NOMO-1 treated with DMSO at 0.1 percent for 48 hours (cell line): Measurements from ENCODE around the gene SLC18B1.
A peak's percentile ranks its signal among the peaks of the same experiment; 100 is the strongest.

ENCODE experiments used
- DNase-seq: peaks from one replicate; lab custom pipeline; 2025; ENCODE audit not compliant: unreplicated experiment; lab: John Stamatoyannopoulos, UW

Gene SLC18B1

GRCh38 chr6:132797951-132798868, at the start of gene SLC18B1:
SLC18B1 (minus strand) TSS chr6:132798637; CDS start chr6:132798456, 181 bp downstream.
- DNase-seq = peak; percentile 35

- no peak for DNase-seq
Observed at GRCh38 chr6:132843316-132844035, 45.0 kb upstream of the SLC18B1 start.

GRCh38 chr6:132841966-132842365, 43.5 kb upstream of the SLC18B1 start:
- no peak for DNase-seq

GRCh38 chr6:132832891-132833290, 34.5 kb upstream of the SLC18B1 start:
- no peak for DNase-seq

- DNase-seq = no peak
Observed at GRCh38 chr6:132830334-132830751, 31.9 kb upstream of the SLC18B1 start.

GRCh38 chr6:132820629-132821381, 22.4 kb upstream of the SLC18B1 start:
- DNase-seq = no peak

- DNase-seq = no peak
Observed at GRCh38 chr6:132819405-132820161, 21.1 kb upstream of the SLC18B1 start.

GRCh38 chr6:132818404-132819359, 20.2 kb upstream of the SLC18B1 start:
- DNase-seq = no peak

GRCh38 chr6:132817554-132818403, 19.3 kb upstream of the SLC18B1 start:
- no peak for DNase-seq

- DNase-seq = no peak
Observed at GRCh38 chr6:132816660-132817059, 18.2 kb upstream of the SLC18B1 start.

- no peak for DNase-seq
Observed at GRCh38 chr6:132814716-132815570, 16.5 kb upstream of the SLC18B1 start.

GRCh38 chr6:132813173-132813856, 14.9 kb upstream of the SLC18B1 start:
- DNase-seq = peak; percentile 62

- DNase-seq = peak; percentile 58
Observed at GRCh38 chr6:132812756-132813172, 14.3 kb upstream of the SLC18B1 start.

GRCh38 chr6:132812255-132812732, 13.9 kb upstream of the SLC18B1 start:
- DNase-seq = no peak

GRCh38 chr6:132811276-132811675, 12.8 kb upstream of the SLC18B1 start:
- DNase-seq = no peak

- no peak for DNase-seq
Observed at GRCh38 chr6:132805548-132805947, 7.1 kb upstream of the SLC18B1 start.

- DNase-seq = no peak
Observed at GRCh38 chr6:132804251-132804650, 5.8 kb upstream of the SLC18B1 start.
